Colonic mucosa (tissue), 4 donors: ENCODE data around the gene OSBPL10. TPM values are rescaled to one million over a fixed set of nuclear protein-coding genes. Genes with fewer than 3 reads are reported as not detected.

Experiments
- DNase-seq: peaks from one replicate; pipeline ENCODE4 v3.0.0-alpha.2; 2020
- H3K27ac ChIP-seq: fragments of 200-600 bp; one replicate; pipeline ENCODE4 v1.8.0; 2021
- H3K27me3 ChIP-seq: fragments of 200-600 bp; one replicate; pipeline ENCODE4 v1.8.0; 2021
- H3K36me3 ChIP-seq: fragments of 200-600 bp; one replicate; pipeline ENCODE4 v1.8.0; 2021
- H3K4me1 ChIP-seq: fragments of 200-600 bp; one replicate; pipeline ENCODE4 v1.8.0; 2021; ENCODE audit warnings: mild to moderate bottlenecking
- H3K4me3 ChIP-seq: fragments of 200-600 bp; one replicate; pipeline ENCODE4 v1.8.0; 2021
- H3K9ac ChIP-seq, 2 donors: one replicate each; pipeline ENCODE4 v1.7.0; 2013; ENCODE audit warnings: control low read depth in 2 of 2, low read depth in 2 of 2, low read length in 2 of 2
- H3K9me3 ChIP-seq: fragments of 200-600 bp; one replicate; pipeline ENCODE4 v1.8.0; 2021
- intact Hi-C: fragments of 100-400 bp; cut with DNase I; formaldehyde crosslinking; loops from one replicate; pipeline ENCODE4 v1.14.1; 2022
- total RNA-seq, 2 donors: library from RNA; stranded (reverse); fragmentation: NEBNext Ultra II Directional in 1 of 2; extraction: Animal tissue kit (Norgen Biotek cat#: 25700) in 1 of 2; gene quantifications; one replicate each; pipeline ENCODE4 v1.2.1, GENCODE V29; 2021
- TF ChIP-seq, protein P1 (sequence below): fragments of 200-600 bp; IDR thresholded peaks from one replicate; pipeline ENCODE4 v1.8.0; 2022; ENCODE audit warnings: antibody characterized with exemption, mild to moderate bottlenecking
- donor health status: healthy.
- donor health status: DM: no; HTN: no; CAD: no.
- donor health status: DM: no; HTN: no; CAD: no.

The OSBPL10 gene
- total RNA-seq, 2 donors from 2014 or later: 20.0 to 34.4 TPM

DNA sequence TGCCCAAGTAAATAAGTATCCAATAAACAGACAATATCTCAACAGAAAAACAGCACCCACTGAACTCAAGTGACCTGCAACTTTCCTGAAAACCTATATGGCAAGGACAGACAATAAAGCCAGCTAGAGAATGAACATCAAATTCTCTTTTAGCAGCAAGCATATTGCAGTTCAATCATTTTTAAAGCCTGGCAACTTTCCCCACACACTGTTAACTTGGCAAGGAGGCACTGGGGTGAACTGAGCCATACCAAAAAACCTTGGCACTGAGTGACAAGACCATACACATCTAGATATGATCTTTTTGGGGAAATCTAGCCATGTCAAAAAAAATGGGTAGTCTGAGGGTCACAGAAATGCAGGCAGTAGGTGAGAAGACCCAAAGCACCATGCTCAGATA, 273.8 kb downstream of the OSBPL10 start:
- Histone ChIP-seq H3K4me1 (no peaks in the 10 kb centered on the region), H3K27ac (no peak overlapping the region), H3K27me3 (no peaks in the 10 kb centered on the region), H3K9ac (no peak overlapping the region), H3K36me3 (no peaks in the 10 kb centered on the region), H3K4me3 (no peak overlapping the region), H3K9me3 (no peaks in the 10 kb centered on the region)
- intact Hi-C loops: no loop called here
- TF ChIP-seq, protein P1, sequence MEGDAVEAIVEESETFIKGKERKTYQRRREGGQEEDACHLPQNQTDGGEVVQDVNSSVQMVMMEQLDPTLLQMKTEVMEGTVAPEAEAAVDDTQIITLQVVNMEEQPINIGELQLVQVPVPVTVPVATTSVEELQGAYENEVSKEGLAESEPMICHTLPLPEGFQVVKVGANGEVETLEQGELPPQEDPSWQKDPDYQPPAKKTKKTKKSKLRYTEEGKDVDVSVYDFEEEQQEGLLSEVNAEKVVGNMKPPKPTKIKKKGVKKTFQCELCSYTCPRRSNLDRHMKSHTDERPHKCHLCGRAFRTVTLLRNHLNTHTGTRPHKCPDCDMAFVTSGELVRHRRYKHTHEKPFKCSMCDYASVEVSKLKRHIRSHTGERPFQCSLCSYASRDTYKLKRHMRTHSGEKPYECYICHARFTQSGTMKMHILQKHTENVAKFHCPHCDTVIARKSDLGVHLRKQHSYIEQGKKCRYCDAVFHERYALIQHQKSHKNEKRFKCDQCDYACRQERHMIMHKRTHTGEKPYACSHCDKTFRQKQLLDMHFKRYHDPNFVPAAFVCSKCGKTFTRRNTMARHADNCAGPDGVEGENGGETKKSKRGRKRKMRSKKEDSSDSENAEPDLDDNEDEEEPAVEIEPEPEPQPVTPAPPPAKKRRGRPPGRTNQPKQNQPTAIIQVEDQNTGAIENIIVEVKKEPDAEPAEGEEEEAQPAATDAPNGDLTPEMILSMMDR: no peak
- no peak for DNase-seq

DNA sequence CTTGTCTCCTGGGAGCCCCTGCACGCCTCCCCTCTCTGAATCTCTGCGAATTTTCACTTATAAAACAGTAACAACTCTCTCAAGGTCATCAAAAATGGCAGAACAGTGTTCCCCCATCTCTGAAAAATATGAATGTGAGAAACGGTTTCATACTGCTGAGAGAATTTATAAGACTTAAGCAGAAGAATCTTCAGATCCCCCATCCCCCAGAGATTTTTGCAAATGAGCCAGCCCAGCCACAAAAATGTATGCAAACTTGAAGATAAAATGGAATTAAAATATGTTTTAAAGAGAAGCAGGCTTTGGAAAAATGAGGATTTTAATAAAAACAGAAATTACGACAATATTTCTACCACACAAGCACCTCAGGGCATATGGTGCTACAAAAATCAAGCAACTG, 275.3 kb downstream of the OSBPL10 start:
- TF ChIP-seq, protein P1: no peak
- no peak overlapping the region for H3K27ac ChIP-seq
- H3K4me1 ChIP-seq: no peaks in the 10 kb centered on the region
- H3K9me3 ChIP-seq: no peaks in the 10 kb centered on the region
- no peak for DNase-seq
- H3K9ac ChIP-seq: no peak overlapping the region
- intact Hi-C loops: no loop called here
- no peaks in the 10 kb centered on the region for H3K27me3 ChIP-seq
- H3K4me3 ChIP-seq: no peak overlapping the region
- H3K36me3 ChIP-seq: no peaks in the 10 kb centered on the region

DNA sequence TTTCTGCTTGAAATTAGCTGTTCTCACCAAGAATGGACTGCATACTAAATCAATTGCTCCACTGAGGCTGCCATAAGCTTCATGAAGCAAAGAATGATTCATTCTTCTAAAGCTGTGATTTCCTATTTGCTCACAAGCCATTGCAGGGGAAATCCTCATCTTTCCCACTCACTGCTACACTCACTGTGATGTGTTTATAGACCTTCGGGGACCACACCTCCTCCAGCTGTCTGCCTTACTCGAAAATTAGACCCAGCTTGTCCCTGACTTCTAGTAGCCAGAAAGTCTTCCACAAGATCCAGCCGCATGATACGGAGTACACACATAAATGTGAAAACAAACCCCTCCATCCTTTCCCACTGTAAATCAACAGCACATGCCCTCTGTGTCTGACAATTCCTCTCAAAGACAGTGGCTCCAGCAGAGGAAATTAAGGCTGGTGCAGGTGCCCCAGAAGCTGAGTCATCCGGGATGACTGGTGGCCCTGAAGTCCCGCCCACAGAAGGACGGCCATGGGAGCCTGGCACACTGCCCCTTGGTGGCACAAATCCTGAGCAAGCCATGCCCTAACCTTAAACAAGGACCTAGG, 276.4 kb downstream of the OSBPL10 start:
- intact Hi-C loops: no loop called here
- TF ChIP-seq, protein P1: no peak
- Histone ChIP-seq H3K27me3 (no peaks in the 10 kb centered on the region), H3K4me3 (no peak overlapping the region), H3K9ac (no peak overlapping the region), H3K27ac (no peak overlapping the region), H3K36me3 (no peaks in the 10 kb centered on the region), H3K4me1 (no peaks in the 10 kb centered on the region), H3K9me3 (no peaks in the 10 kb centered on the region)
- DNase-seq: peak; percentile 73

DNA sequence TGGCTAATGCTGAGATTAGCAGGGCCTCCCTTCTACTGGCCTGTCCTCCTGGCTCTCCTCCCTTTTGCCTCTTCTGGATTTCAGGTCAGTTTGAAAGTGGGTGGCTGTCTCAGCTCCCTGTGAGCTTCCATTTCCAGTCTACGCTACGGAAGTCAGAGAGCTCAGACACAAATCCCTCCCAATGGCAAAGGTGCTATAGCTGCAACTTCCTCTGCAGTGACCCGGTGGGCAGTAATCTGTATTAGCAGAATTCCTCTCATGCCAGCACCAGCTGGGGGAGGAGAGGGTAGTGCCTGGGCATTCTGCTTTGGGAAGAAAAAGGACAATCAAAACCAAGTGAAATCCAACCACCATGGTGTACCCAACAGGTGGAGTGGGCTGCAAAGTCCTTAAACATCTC, 276.9 kb downstream of the OSBPL10 start:
- intact Hi-C loops: no loop called here
- H3K27ac ChIP-seq: no peak overlapping the region
- TF ChIP-seq, protein P1: no peak

DNA sequence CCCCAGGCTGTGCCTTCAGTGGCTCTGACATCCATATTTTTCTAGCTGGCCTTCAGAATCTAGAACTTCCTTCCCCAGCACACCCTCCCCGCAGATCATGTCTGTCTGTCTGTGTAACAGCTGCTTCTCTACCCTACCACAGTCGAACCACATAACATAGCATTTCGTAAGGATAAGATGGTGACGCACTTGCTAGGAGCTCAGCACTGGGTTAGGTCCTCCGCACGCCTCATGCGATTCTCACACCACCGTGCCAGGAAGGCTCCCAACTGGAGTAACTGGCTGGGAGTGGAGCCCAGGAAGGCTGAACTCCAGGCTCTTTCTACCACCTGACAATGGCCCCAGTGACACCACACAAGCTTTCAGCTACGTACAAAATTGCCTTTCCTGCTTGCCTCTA, 279.8 kb downstream of the OSBPL10 start:
- no peak for DNase-seq
- TF ChIP-seq, protein P1: no peak
- Histone ChIP-seq H3K9me3 (no peaks in the 10 kb centered on the region), H3K27ac (no peak overlapping the region), H3K4me1 (no peaks in the 10 kb centered on the region), H3K4me3 (no peak overlapping the region), H3K36me3 (no peaks in the 10 kb centered on the region), H3K27me3 (no peaks in the 10 kb centered on the region), H3K9ac (no peak overlapping the region)
- intact Hi-C loops: no loop called here

More for the DNA sequence above, 276.9 kb downstream of the OSBPL10 start:
- Histone ChIP-seq H3K4me1 (no peaks in the 10 kb centered on the region), H3K9ac (no peak overlapping the region), H3K4me3 (no peak overlapping the region), H3K36me3 (no peaks in the 10 kb centered on the region), H3K27me3 (no peaks in the 10 kb centered on the region), H3K9me3 (no peaks in the 10 kb centered on the region)
- DNase-seq: no peak
